WTC11 (cell line): Measurements from ENCODE around the gene LRRC2. TPM values are rescaled to one million over a fixed set of nuclear protein-coding genes. Genes with fewer than 3 reads are reported as not detected.

Source experiments
- ATAC-seq: fragments of 200-7000 bp; cut with Tn5 transposase; 2 replicates; pipeline ENCODE4 v1.10.0; 2021; ENCODE audit warnings: mild to moderate bottlenecking, moderate library complexity
- CTCF ChIA-PET: fragments of 300-600 bp; sonication (Branson Sonifier 250); formaldehyde crosslinking; loops from one replicate; lab custom pipeline; 2021; ENCODE audit warnings: antibody characterized with exemption; lab: Charles Lee
- POLR2A ChIA-PET: fragments of 350-600 bp; sonication (Branson Sonifier 250); formaldehyde crosslinking; loops from one replicate; lab custom pipeline; 2021; ENCODE audit warnings: antibody characterized with exemption; lab: Charles Lee
- DNase-seq: peaks from one replicate; pipeline ENCODE4 v3.0.0; 2021; ENCODE audit warnings: low spot score
- H3K27ac Mint-ChIP-seq: 2 replicates; pipeline ENCODE4 v1.8.0; 2021; ENCODE audit warnings: mixed read lengths
- H3K27me3 Mint-ChIP-seq: 2 replicates; pipeline ENCODE4 v1.8.0; 2021; ENCODE audit warnings: low read depth, mild to moderate bottlenecking, moderate library complexity, mixed read lengths
- H3K36me3 Mint-ChIP-seq: 2 replicates; pipeline ENCODE4 v1.8.0; 2021; ENCODE audit warnings: mixed read lengths
- H3K4me1 Mint-ChIP-seq: 2 replicates; pipeline ENCODE4 v1.8.0; 2022; ENCODE audit warnings: mixed read lengths
- H3K4me3 Mint-ChIP-seq: 2 replicates; pipeline ENCODE4 v1.8.0; 2021; ENCODE audit warnings: mild to moderate bottlenecking, moderate library complexity, mixed read lengths
- H3K9me3 Mint-ChIP-seq: 2 replicates; pipeline ENCODE4 v1.8.0; 2021; ENCODE audit warnings: mixed read lengths
- AR ChIP-seq: fragments of 250-450 bp; sonication (Bioruptor Pico); IDR thresholded peaks from 2 replicates; pipeline ENCODE4 v1.9.0; 2021; ENCODE audit warnings: mild to moderate bottlenecking
- CREB1 ChIP-seq: sonication (generic); formaldehyde crosslinking; IDR thresholded peaks from 2 replicates; pipeline ENCODE4 v1.8.0; 2023; ENCODE audit warnings: mild to moderate bottlenecking, missing genetic modification reagents
- CREM ChIP-seq: sonication (generic); formaldehyde crosslinking; IDR thresholded peaks from 2 replicates; pipeline ENCODE4 v1.8.1; 2022; ENCODE audit warnings: mild to moderate bottlenecking, missing genetic modification reagents, moderate library complexity
- E2F1 ChIP-seq: sonication (generic); formaldehyde crosslinking; IDR thresholded peaks from 2 replicates; pipeline ENCODE4 v1.8.0; 2022; ENCODE audit warnings: mild to moderate bottlenecking, missing genetic modification reagents
- EMX1 ChIP-seq: fragments of 250-450 bp; sonication (Bioruptor Pico); IDR thresholded peaks from 2 replicates; pipeline ENCODE4 v1.8.0; 2021; ENCODE audit warnings: mild to moderate bottlenecking
- ESRRA ChIP-seq: sonication (generic); formaldehyde crosslinking; IDR thresholded peaks from 2 replicates; pipeline ENCODE4 v1.8.1; 2022; ENCODE audit warnings: mild to moderate bottlenecking, missing genetic modification reagents, borderline replicate concordance
- ETV6 ChIP-seq: sonication (generic); formaldehyde crosslinking; IDR thresholded peaks from 2 replicates; pipeline ENCODE4 v1.8.1; 2022; ENCODE audit warnings: mild to moderate bottlenecking, missing genetic modification reagents
- FOXJ3 ChIP-seq: sonication (generic); formaldehyde crosslinking; IDR thresholded peaks from 2 replicates; pipeline ENCODE4 v1.9.0; 2021; ENCODE audit warnings: missing genetic modification reagents, mild to moderate bottlenecking, borderline replicate concordance
- FOXP4 ChIP-seq: sonication (generic); formaldehyde crosslinking; IDR thresholded peaks from 2 replicates; pipeline ENCODE4 v1.8.0; 2022; ENCODE audit warnings: mild to moderate bottlenecking, missing genetic modification reagents
- GABPB1 ChIP-seq: sonication (generic); formaldehyde crosslinking; IDR thresholded peaks from 2 replicates; pipeline ENCODE4 v1.8.1; 2023; ENCODE audit warnings: mild to moderate bottlenecking, missing genetic modification reagents
- JUN ChIP-seq: sonication (generic); formaldehyde crosslinking; IDR thresholded peaks from 2 replicates; pipeline ENCODE4 v1.8.0; 2023; ENCODE audit warnings: mild to moderate bottlenecking, missing genetic modification reagents
- MAX ChIP-seq: sonication (generic); formaldehyde crosslinking; IDR thresholded peaks from 2 replicates; pipeline ENCODE4 v1.8.0; 2022; ENCODE audit warnings: mild to moderate bottlenecking, missing genetic modification reagents
- NFYB ChIP-seq: sonication (generic); formaldehyde crosslinking; conservative IDR thresholded peaks from 2 replicates; pipeline ENCODE4 v1.8.0; 2022; ENCODE audit warnings: low read depth, missing genetic modification reagents
- NR3C1 ChIP-seq: sonication (generic); formaldehyde crosslinking; conservative IDR thresholded peaks from 2 replicates; pipeline ENCODE4 v1.8.1; 2023; ENCODE audit warnings: low read depth, mild to moderate bottlenecking, missing genetic modification reagents
- RELA ChIP-seq: sonication (generic); formaldehyde crosslinking; IDR thresholded peaks from 2 replicates; pipeline ENCODE4 v1.8.1; 2022; ENCODE audit warnings: missing genetic modification reagents, mild to moderate bottlenecking, borderline replicate concordance
- SOX15 ChIP-seq: fragments of 250-450 bp; sonication (Bioruptor Pico); IDR thresholded peaks from 2 replicates; pipeline ENCODE4 v1.9.0; 2021; ENCODE audit warnings: mild to moderate bottlenecking
- USF1 ChIP-seq: sonication (generic); formaldehyde crosslinking; IDR thresholded peaks from 2 replicates; pipeline ENCODE4 v1.8.0; 2022; ENCODE audit warnings: mild to moderate bottlenecking, missing genetic modification reagents
- USF2 ChIP-seq: sonication (generic); formaldehyde crosslinking; IDR thresholded peaks from 2 replicates; pipeline ENCODE4 v1.8.1; 2023; ENCODE audit warnings: mild to moderate bottlenecking, missing genetic modification reagents, moderate library complexity
- ZMAT4 ChIP-seq: fragments of 250-450 bp; sonication (Bioruptor Pico); IDR thresholded peaks from 2 replicates; pipeline ENCODE4 v1.9.0; 2021; ENCODE audit warnings: mild to moderate bottlenecking
- ZNF121 ChIP-seq: sonication (generic); formaldehyde crosslinking; IDR thresholded peaks from 2 replicates; pipeline ENCODE4 v1.8.0; 2023; ENCODE audit warnings: missing genetic modification reagents
- ZNF396 ChIP-seq: fragments of 250-450 bp; sonication (Bioruptor Pico); IDR thresholded peaks from 2 replicates; pipeline ENCODE4 v1.8.0; 2021; ENCODE audit warnings: mild to moderate bottlenecking, moderate library complexity, borderline replicate concordance
- ZNF423 ChIP-seq: fragments of 250-450 bp; sonication (Bioruptor Pico); IDR thresholded peaks from 2 replicates; pipeline ENCODE4 v2.1.2; 2022; ENCODE audit warnings: mild to moderate bottlenecking, moderate library complexity
- ZNF671 ChIP-seq: fragments of 250-450 bp; sonication (Bioruptor Pico); IDR thresholded peaks from 2 replicates; pipeline ENCODE4 v1.8.0; 2021; ENCODE audit warnings: mild to moderate bottlenecking
- total RNA-seq: library from RNA; stranded (reverse); gene quantifications from 3 replicates; pipeline ENCODE4 v1.2.3, GENCODE V29; 2021

Gene LRRC2
- total RNA-seq, 1 experiment from 2014 or later, result 4.9 TPM

GRCh38 chr3:46533091-46533490 is 33.0 kb downstream of the LRRC2 start:
- TF ChIP-seq SOX15 (CRISPR knock-in tag) (no peak), CREB1 (CRISPR knock-in tag) (no peak), MAX (no peak), NR3C1 (CRISPR knock-in tag) (no peak), ZMAT4 (CRISPR knock-in tag) (no peak), EMX1 (CRISPR knock-in tag) (no peak), E2F1 (no peak), ZNF423 (CRISPR knock-in tag) (no peak), ETV6 (CRISPR knock-in tag) (no peak), AR (CRISPR knock-in tag) (no peak), ESRRA (no peak), RELA (no peak), ZNF396 (no peak), FOXJ3 (CRISPR knock-in tag) (no peak), NFYB (CRISPR knock-in tag) (no peak), ZNF121 (CRISPR knock-in tag) (no peak)
- H3K4me1 Mint-ChIP-seq, result peaks cover 18% of the 10 kb centered on the region
- ChIA-PET POLR2A (no interaction called here), CTCF (interaction anchor here (1.2 kb wide), 1 partner anchor 36 kb away, joined by 4 read pairs; no protein-coding TSS in a partner anchor)
- H3K27ac Mint-ChIP-seq, result no peak overlapping the region
- H3K36me3 Mint-ChIP-seq, result peaks cover 5% of the 10 kb centered on the region; the same call in 1 of the 2 replicates
- no peaks in the 10 kb centered on the region for H3K27me3 Mint-ChIP-seq
- ATAC-seq (no peak), DNase-seq (no peak)
- H3K4me3 Mint-ChIP-seq, result no peak overlapping the region
- peaks cover 9% of the 10 kb centered on the region; the same call in 1 of the 2 replicates for H3K9me3 Mint-ChIP-seq

- ATAC-seq (no peak), DNase-seq (no peak)
- Mint-ChIP-seq H3K9me3 (0 out of 2 replicates have a peak, but pooled peaks cover 4% of the 10 kb centered on the region), H3K27me3 (no peaks in the 10 kb centered on the region), H3K36me3 (no peaks in the 10 kb centered on the region), H3K4me3 (no peak overlapping the region), H3K27ac (no peak overlapping the region), H3K4me1 (no peaks in the 10 kb centered on the region)
- TF ChIP-seq USF2, result no peak
- TF ChIP-seq CREM (CRISPR knock-in tag), result no peak
- no peak for TF ChIP-seq GABPB1
- no peak for TF ChIP-seq ZNF671
- no peak for TF ChIP-seq JUN (CRISPR knock-in tag)
- no peak for TF ChIP-seq AR (CRISPR knock-in tag)
- TF ChIP-seq FOXP4 (CRISPR knock-in tag), result no peak
- no peak for TF ChIP-seq USF1 (CRISPR knock-in tag)
- CTCF ChIA-PET, result no interaction called here
- POLR2A ChIA-PET, result no interaction called here
These were observed 38.9 kb downstream of the LRRC2 start for GRCh38 chr3:46527239-46527638.
